Large intestine (tissue), 3 donors: ENCODE data around the gene RASIP1. TPM values are rescaled to one million over a fixed set of nuclear protein-coding genes. Genes with fewer than 3 reads are reported as not detected.

Experiments used
- DNase-seq, 2 donors: peaks; one replicate each; pipeline versions ENCODE4 v3.0.0 to v3.0.0-alpha.2; 2013
- H3K27ac ChIP-seq: one replicate; pipeline ENCODE4 v1.5.1; 2013; ENCODE audit warnings: low read length
- H3K27me3 ChIP-seq: 2 replicates; pipeline ENCODE4 v1.6.1; 2013; ENCODE audit warnings: low read length; ENCODE audit not compliant: control insufficient read depth, insufficient read depth
- H3K36me3 ChIP-seq: 2 replicates; pipeline ENCODE4 v1.6.1; 2013; ENCODE audit warnings: low read length; ENCODE audit not compliant: control insufficient read depth, insufficient read depth
- H3K4me1 ChIP-seq: one replicate; pipeline ENCODE4 v1.6.1; 2013; ENCODE audit warnings: low read length; ENCODE audit not compliant: control insufficient read depth, insufficient read depth
- H3K4me3 ChIP-seq: one replicate; pipeline ENCODE4 v1.5.1; 2013; ENCODE audit warnings: low read length
- H3K9me3 ChIP-seq: one replicate; pipeline ENCODE4 v1.6.1; 2013; ENCODE audit warnings: mild to moderate bottlenecking, low read depth, low read length, moderate library complexity; ENCODE audit not compliant: control insufficient read depth
- WGBS: methylation state at CpG from one replicate; pipeline ENCODE4 v1.1.5; 2013; ENCODE audit warnings: low lambda C conversion rate; ENCODE audit not compliant: insufficient coverage; 5-methylcytosine and 5-hydroxymethylcytosine counted together
- polyA plus RNA-seq: library from polyadenylated mRNA; unstranded; fragments of 120-200 nt; gene quantifications from one replicate; pipeline ENCODE4 v1.2.1, GENCODE V29; 2013

The RASIP1 gene
- polyA plus RNA-seq, 1 donor = 6.9 TPM

GRCh38 chr19:48672994-48673393 lies 67.4 kb downstream of the RASIP1 start, which contains the start of gene NTN5:
Gene NTN5 (minus strand): TSS chr19:48673017. CDS start chr19:48670986, 2,031 bp downstream.
- H3K27me3 ChIP-seq = no peaks in the 10 kb centered on the region
- H3K27ac ChIP-seq = no peak within 1 kb of the TSS
- peaks cover 7% of the 10 kb centered on the region for H3K9me3 ChIP-seq
- no CpG with 5 or more reads among the region's 25 CpGs for WGBS
- no peaks in the 10 kb centered on the region for H3K36me3 ChIP-seq
- peaks cover 34% of the 10 kb centered on the region for H3K4me1 ChIP-seq
- no peak for DNase-seq
- H3K4me3 ChIP-seq = no peak within 1 kb of the TSS

DNA sequence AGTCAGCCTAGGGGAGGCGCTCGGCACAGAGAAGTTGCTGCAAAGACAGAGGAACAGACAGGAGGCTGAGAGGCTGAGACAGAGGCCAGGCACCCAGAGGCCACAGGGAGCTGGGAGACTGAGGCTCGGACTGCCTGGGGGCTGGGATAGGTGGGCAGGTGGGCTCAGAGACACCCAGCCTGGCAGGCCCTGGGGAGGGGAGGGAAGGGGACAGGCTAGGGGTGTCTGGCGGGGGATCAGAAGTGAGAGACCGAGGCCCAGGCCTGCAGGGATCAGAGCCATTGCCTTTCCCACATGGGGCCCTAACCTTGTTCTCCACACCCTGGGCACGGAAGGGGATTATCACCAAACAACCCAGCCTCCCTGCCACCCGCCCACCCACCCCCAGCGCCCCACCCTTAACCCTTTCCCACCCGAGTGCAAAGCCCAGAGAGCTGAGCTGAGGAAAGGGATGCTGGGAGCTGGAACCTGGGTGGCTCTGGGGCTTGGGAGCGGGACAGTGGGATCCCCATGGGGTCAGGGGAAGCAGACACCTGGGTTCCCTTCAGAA lies 68.9 kb downstream of the RASIP1 start:
- Histone ChIP-seq H3K27ac (no peak overlapping the region), H3K4me3 (no peak overlapping the region), H3K4me1 (peaks cover 20% of the 10 kb centered on the region), H3K36me3 (no peaks in the 10 kb centered on the region), H3K27me3 (no peaks in the 10 kb centered on the region), H3K9me3 (peaks cover 7% of the 10 kb centered on the region)
- no peak for DNase-seq
- no CpG with 5 or more reads among the region's 10 CpGs for WGBS

DNA sequence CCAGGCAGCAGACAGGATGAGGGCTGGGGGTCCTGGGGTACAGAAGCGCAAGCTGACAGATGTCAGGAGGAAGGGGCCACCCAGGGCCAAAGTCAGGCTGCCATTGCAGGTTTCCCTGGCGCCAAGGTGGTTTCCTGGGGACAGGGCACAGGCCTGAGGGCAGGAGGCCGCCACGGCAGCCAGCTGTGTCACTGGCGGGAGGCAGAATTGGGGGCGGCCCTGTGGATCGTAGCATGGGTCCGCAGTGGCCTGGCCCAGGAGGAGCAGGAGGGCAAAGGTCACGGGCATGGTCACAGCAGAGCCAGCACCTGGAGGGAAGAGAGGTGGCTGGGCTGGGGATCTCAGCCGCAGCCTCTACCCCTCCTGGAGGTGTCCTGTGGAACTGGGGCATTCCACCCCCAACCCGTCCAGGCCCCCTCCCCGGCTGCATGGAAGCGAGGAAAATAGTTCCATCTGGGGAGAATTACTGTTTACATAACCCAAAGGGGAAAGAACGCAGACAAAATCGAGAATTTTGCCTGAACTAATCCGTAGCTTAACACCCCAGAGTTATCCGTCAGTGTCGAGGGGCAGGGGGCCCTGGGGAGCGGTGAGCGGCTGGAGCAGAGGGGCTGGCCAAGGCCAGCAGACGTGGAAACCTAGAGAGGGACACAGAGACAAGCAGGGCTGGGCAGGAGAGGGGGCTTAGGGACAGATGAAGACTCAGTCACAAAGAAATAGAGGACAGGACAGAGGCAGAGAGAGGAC lies 69.5 kb downstream of the RASIP1 start:
- DNase-seq = no peak
- H3K27me3 ChIP-seq = no peaks in the 10 kb centered on the region
- H3K27ac ChIP-seq = no peak overlapping the region
- no peaks in the 10 kb centered on the region for H3K36me3 ChIP-seq
- H3K4me1 ChIP-seq = peaks cover 14% of the 10 kb centered on the region
- no peak overlapping the region for H3K4me3 ChIP-seq
- WGBS = no CpG with 5 or more reads among the region's 21 CpGs
- H3K9me3 ChIP-seq = peaks cover 7% of the 10 kb centered on the region

Other genes with a start within 250 kb of the RASIP1 start
- gene LMTK3, start 228.8 kb downstream of the RASIP1 start, polyA plus RNA-seq = 7.2 TPM
- gene SULT2B1, start 188.4 kb downstream of the RASIP1 start, polyA plus RNA-seq = 1.0 TPM
- gene SPACA4, start 133.9 kb downstream of the RASIP1 start, polyA plus RNA-seq = 4.2 TPM
- 77.5 TPM for gene FAM83E, start 125.5 kb downstream of the RASIP1 start, polyA plus RNA-seq
- 2,091 TPM for gene RPL18, start 121.4 kb downstream of the RASIP1 start, polyA plus RNA-seq
- gene SPHK2, start 121.1 kb downstream of the RASIP1 start, polyA plus RNA-seq = 20.1 TPM
- 4.0 TPM for gene DBP, start 103.2 kb downstream of the RASIP1 start, polyA plus RNA-seq
- gene CA11, start 94.4 kb downstream of the RASIP1 start, polyA plus RNA-seq = 10.1 TPM
- 0.42 TPM for gene NTN5, start 67.6 kb downstream of the RASIP1 start, polyA plus RNA-seq
- gene FUT2, start 44.6 kb downstream of the RASIP1 start, polyA plus RNA-seq = 105 TPM
- gene MAMSTR, start 20.9 kb downstream of the RASIP1 start, polyA plus RNA-seq = 4.1 TPM
- gene IZUMO1, start 6.3 kb upstream of the RASIP1 start, polyA plus RNA-seq = 0.40 TPM
- 1.3 TPM for gene FUT1, start 12.0 kb upstream of the RASIP1 start, polyA plus RNA-seq
- gene FGF21, start 14.9 kb upstream of the RASIP1 start, polyA plus RNA-seq = not detected
- gene BCAT2, start 70.4 kb upstream of the RASIP1 start, polyA plus RNA-seq = 76.4 TPM
- gene HSD17B14, start 95.9 kb upstream of the RASIP1 start, polyA plus RNA-seq = 78.1 TPM
- 14.5 TPM for gene PLEKHA4, start 128.0 kb upstream of the RASIP1 start, polyA plus RNA-seq
- gene PPP1R15A, start 131.8 kb upstream of the RASIP1 start, polyA plus RNA-seq = 80.5 TPM
- gene TULP2, start 158.1 kb upstream of the RASIP1 start, polyA plus RNA-seq = 0.28 TPM
- 237 TPM for gene NUCB1, start 159.7 kb upstream of the RASIP1 start, polyA plus RNA-seq
- 5.2 TPM for gene DHDH, start 193.1 kb upstream of the RASIP1 start, polyA plus RNA-seq
- gene BAX, start 214.3 kb upstream of the RASIP1 start, polyA plus RNA-seq = 129 TPM
- gene FTL, start 224.7 kb upstream of the RASIP1 start, polyA plus RNA-seq = 6,937 TPM